T-cell (primary cell): Measurements from ENCODE around the gene SRSF3. TPM values are rescaled to one million over a fixed set of nuclear protein-coding genes. Genes with fewer than 3 reads are reported as not detected.
A peak's percentile ranks its signal among the peaks of the same experiment; 100 is the strongest.
"Not testable (repeated sequence)": the region's sequence is repeated elsewhere in the genome, so short reads cannot be mapped to it uniquely, and the experiment has no call there.

Experiments
- ATAC-seq, 4 experiments: fragments of 200-7000 bp in 3 of 4; fragments of 150-1000 bp in 1 of 4; cut with Tn5 transposase; replicated peaks in 1 of 4; 1 replicate in 3 of 4; 2 replicates in 1 of 4; pipeline ENCODE4 v1.10.0; 2021; ENCODE audit warnings: moderate library complexity in 3 of 4, mild to moderate bottlenecking in 2 of 4, moderate number of reproducible peaks in 1 of 4
- CTCF ChIA-PET, 2 donors: fragments of 300-600 bp; sonication (Branson Sonifier 250); formaldehyde crosslinking; loops; one replicate each; lab custom pipeline; 2022; ENCODE audit warnings: antibody characterized with exemption in 2 of 2; lab: Charles Lee
- POLR2A ChIA-PET, 2 donors: fragments of 300-600 bp; sonication (Branson Sonifier 250); formaldehyde crosslinking; loops; one replicate each; lab custom pipeline; 2022; ENCODE audit warnings: antibody characterized with exemption in 2 of 2; lab: Charles Lee
- DNase-seq, 35 experiments: peaks; one replicate each; pipeline versions ENCODE4 v3.0.0 to v3.0.0-alpha.2; 2013 to 2023
- H3K27ac ChIP-seq: one replicate; pipeline ENCODE4 v1.5.1; 2013; ENCODE audit warnings: low read length
- H3K27me3 ChIP-seq, 2 experiments: replicated peaks in 1 of 2; 1 replicate in 1 of 2; 2 replicates in 1 of 2; pipeline versions ENCODE4 v1.6.1 to v1.7.0; 2013; ENCODE audit warnings: low read length in 1 of 2, mixed read lengths in 1 of 2; ENCODE audit not compliant: control insufficient read depth in 2 of 2, insufficient read depth in 2 of 2; ENCODE audit errors: extremely low read depth in 1 of 2
- H3K36me3 ChIP-seq, 2 donors: 1 replicate in 1 of 2; 2 replicates in 1 of 2; pipeline versions ENCODE4 v1.6.1 to v1.7.0; 2013; ENCODE audit warnings: low read length in 1 of 2; ENCODE audit not compliant: control insufficient read depth in 2 of 2, insufficient read depth in 1 of 2; ENCODE audit errors: extremely low read depth in 1 of 2
- H3K4me1 ChIP-seq, 2 experiments: 1 replicate in 1 of 2; 2 replicates in 1 of 2; pipeline versions ENCODE4 v1.6.1 to v1.7.0; 2013; ENCODE audit warnings: low read length in 2 of 2, mixed read lengths in 1 of 2; ENCODE audit not compliant: insufficient read depth in 2 of 2, control insufficient read depth in 1 of 2; ENCODE audit errors: extremely low read depth in 1 of 2
- H3K4me3 ChIP-seq, 2 donors: 1 replicate in 1 of 2; 2 replicates in 1 of 2; pipeline versions ENCODE4 v1.5.1 to v1.7.0; 2013; ENCODE audit warnings: mild to moderate bottlenecking in 2 of 2, low read length in 1 of 2, moderate library complexity in 1 of 2; ENCODE audit not compliant: control insufficient read depth in 1 of 2; ENCODE audit errors: extremely low read depth in 1 of 2
- H3K9me3 ChIP-seq: 2 replicates; pipeline ENCODE4 v1.7.0; 2013
- H3K27ac Mint-ChIP-seq, 2 donors: one replicate each; pipeline ENCODE4 v1.8.0; 2020 to 2021; ENCODE audit warnings: mild to moderate bottlenecking in 2 of 2, mixed read lengths in 2 of 2
- H3K27me3 Mint-ChIP-seq, 2 donors: one replicate each; pipeline ENCODE4 v1.8.0; 2021 to 2022; ENCODE audit warnings: mixed read lengths in 2 of 2
- H3K36me3 Mint-ChIP-seq: one replicate; pipeline ENCODE4 v1.8.0; 2021; ENCODE audit warnings: mixed read lengths
- H3K4me1 Mint-ChIP-seq, 3 donors: one replicate each; pipeline ENCODE4 v1.8.0; 2020 to 2022; ENCODE audit warnings: mixed read lengths in 3 of 3, mild to moderate bottlenecking in 1 of 3
- H3K4me3 Mint-ChIP-seq, 3 donors: one replicate each; pipeline ENCODE4 v1.8.0; 2020 to 2022; ENCODE audit warnings: mild to moderate bottlenecking in 3 of 3, mixed read lengths in 3 of 3, moderate library complexity in 3 of 3
- H3K9me3 Mint-ChIP-seq, 3 donors: one replicate each; pipeline ENCODE4 v1.8.0; 2020 to 2022; ENCODE audit warnings: mixed read lengths in 3 of 3
- WGBS: methylation state at CpG from one replicate; pipeline ENCODE4 v1.1.5; 2013; ENCODE audit warnings: missing lambda C conversion rate; ENCODE audit not compliant: insufficient coverage; 5-methylcytosine and 5-hydroxymethylcytosine counted together
- total RNA-seq, 35 experiments: library from RNA in 6 of 35; stranded (reverse) in 6 of 35; fragments of 120-200 nt in 1 of 35; gene quantifications; one replicate each; pipeline versions ENCODE4 v1.2.1 to v1.2.4 and lab custom pipeline; 2013 to 2026

SRSF3 gene
- total RNA-seq, 5 donors from 2014 or later (not counting 1 experiment from before 2014, with no cell fraction given) = 322 to 546 (median 332) TPM

- Histone ChIP-seq H3K27me3 (no peaks in the 10 kb centered on the region), H3K36me3 (no peaks in the 10 kb centered on the region), H3K4me1 (no peaks in the 10 kb centered on the region), H3K27ac (no peak overlapping the region), H3K9me3 (no peaks in the 10 kb centered on the region), H3K4me3 (no peak overlapping the region)
- peaks cover 6 to 12% (median 7%) of the 10 kb centered on the region in 3 donors for H3K4me1 Mint-ChIP-seq
- 80% methylated on average over 3 of the region's 8 CpGs for WGBS
- no peak for ATAC-seq
- no peak overlapping the region for H3K4me3 Mint-ChIP-seq
- no peak overlapping the region for H3K27ac Mint-ChIP-seq
- no peaks in the 10 kb centered on the region for H3K27me3 Mint-ChIP-seq
- ChIA-PET POLR2A (interaction anchor here in 1 of 2 donors (0.9 kb wide), 1 partner anchor 13 kb away, joined by 5 read pairs; no protein-coding TSS in a partner anchor), CTCF (interaction anchor here (0.6 to 1.6 kb wide), 8 partner anchors 16 to 1107 kb away, joined by 3 to 10 read pairs (median 4); no protein-coding TSS in a partner anchor)
- H3K36me3 Mint-ChIP-seq = no peaks in the 10 kb centered on the region
- H3K9me3 Mint-ChIP-seq = no peaks in the 10 kb centered on the region
- no peak for DNase-seq
Measured at GRCh38 chr6:36580184-36580526, 14.0 kb upstream of the SRSF3 start.

DNA sequence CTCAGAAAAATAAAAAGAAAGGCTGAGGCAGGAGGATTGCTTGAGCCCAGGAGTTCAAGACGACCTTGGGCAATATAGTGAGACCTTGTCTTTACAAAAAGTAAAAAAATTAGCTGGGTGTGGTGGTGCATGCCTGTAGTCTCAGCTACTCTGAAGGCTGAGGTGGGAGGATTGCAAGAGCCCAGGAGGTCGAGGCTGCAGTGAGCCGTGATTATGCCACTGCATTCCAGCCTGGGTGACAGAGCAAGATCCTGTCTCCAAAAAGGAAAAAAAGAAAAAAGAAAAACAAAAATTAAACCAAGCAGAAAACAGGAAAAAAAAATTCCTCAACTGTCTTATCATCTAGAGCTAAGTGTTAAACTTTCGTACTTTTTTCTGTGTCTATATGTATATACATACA, 12.4 kb upstream of the SRSF3 start:
- no peak for ATAC-seq
- Histone ChIP-seq H3K9me3 (no peaks in the 10 kb centered on the region), H3K36me3 (no peaks in the 10 kb centered on the region), H3K4me3 (no peak overlapping the region), H3K27me3 (no peaks in the 10 kb centered on the region), H3K4me1 (no peaks in the 10 kb centered on the region), H3K27ac (no peak overlapping the region)
- CTCF ChIA-PET = interaction anchor here in 1 of 2 donors (0.5 to 1.0 kb wide), 3 partner anchors 60 to 812 kb away, joined by 3 to 13 read pairs (median 3); no protein-coding TSS in a partner anchor
- H3K27me3 Mint-ChIP-seq = no peaks in the 10 kb centered on the region
- no CpG with 5 or more reads among the region's 4 CpGs for WGBS
- no peak overlapping the region for H3K27ac Mint-ChIP-seq
- DNase-seq = no peak
- POLR2A ChIA-PET = interaction anchor here in 1 of 2 donors (0.8 kb wide), 1 partner anchor 136 kb away, joined by 4 read pairs; no protein-coding TSS in a partner anchor
- no peaks in the 10 kb centered on the region for H3K36me3 Mint-ChIP-seq
- no peaks in the 10 kb centered on the region for H3K9me3 Mint-ChIP-seq
- H3K4me3 Mint-ChIP-seq = no peak overlapping the region
- peaks cover 6 to 12% (median 7%) of the 10 kb centered on the region in 3 donors for H3K4me1 Mint-ChIP-seq

DNA sequence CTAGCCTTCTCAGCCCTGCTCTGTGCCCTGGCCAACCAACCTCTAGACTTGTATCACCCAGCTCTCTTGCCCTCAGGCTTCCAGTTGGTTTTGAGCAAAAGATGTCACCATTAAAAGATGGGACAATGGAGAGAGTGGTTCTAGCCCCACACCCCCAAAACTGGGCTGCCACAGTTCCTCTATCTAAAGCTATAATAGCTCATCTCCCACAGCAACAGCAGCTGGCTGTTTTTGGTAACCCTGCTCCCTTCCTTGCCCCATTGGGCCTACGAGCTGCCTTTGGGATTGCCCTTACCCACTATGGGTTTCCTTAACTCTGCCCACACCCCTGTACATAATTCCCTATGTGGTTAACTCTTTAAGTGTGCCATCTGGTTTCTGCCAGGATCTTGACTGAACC, 7.6 kb upstream of the SRSF3 start:
- DNase-seq (no peak), ATAC-seq (no peak)
- Mint-ChIP-seq H3K36me3 (no peaks in the 10 kb centered on the region), H3K27ac (no peak overlapping the region), H3K4me3 (no peak overlapping the region), H3K4me1 (peaks cover 0 to 5% (median under 1%) of the 10 kb centered on the region in 3 donors), H3K9me3 (no peaks in the 10 kb centered on the region), H3K27me3 (no peaks in the 10 kb centered on the region)
- H3K9me3 ChIP-seq = no peaks in the 10 kb centered on the region
- ChIA-PET POLR2A (no interaction called here), CTCF (interaction anchor here in 1 of 2 donors (0.8 kb wide), 1 partner anchor 11 kb away, joined by 3 read pairs; no protein-coding TSS in a partner anchor)
- no peak overlapping the region for H3K4me3 ChIP-seq
- H3K27ac ChIP-seq = no peak overlapping the region
- no peaks in the 10 kb centered on the region for H3K27me3 ChIP-seq
- peaks cover 0 to 2% of the 10 kb centered on the region in 2 experiments for H3K4me1 ChIP-seq
- H3K36me3 ChIP-seq = no peaks in the 10 kb centered on the region
- WGBS = no CpG with 5 or more reads among the region's 1 CpG

GRCh38 chr6:36589025-36589400, 5.1 kb upstream of the SRSF3 start:
- H3K27ac Mint-ChIP-seq, POLR2A ChIA-PET, H3K9me3 ChIP-seq, DNase-seq, H3K9me3 Mint-ChIP-seq, H3K27me3 ChIP-seq, ATAC-seq, H3K27me3 Mint-ChIP-seq, H3K36me3 ChIP-seq, H3K36me3 Mint-ChIP-seq, H3K27ac ChIP-seq, CTCF ChIA-PET, H3K4me3 ChIP-seq, H3K4me3 Mint-ChIP-seq: not testable (repeated sequence)
- WGBS = no CpG with 5 or more reads among the region's 9 CpGs
- H3K4me1 ChIP-seq = peaks cover 4 to 25% of the 10 kb centered on the region in 2 experiments
- H3K4me1 Mint-ChIP-seq = peaks cover 12 to 22% (median 15%) of the 10 kb centered on the region in 3 donors

GRCh38 chr6:36590237-36590636, 3.9 kb upstream of the SRSF3 start:
- Histone ChIP-seq H3K4me1 (peaks cover 4 to 25% of the 10 kb centered on the region in 2 experiments), H3K36me3 (peaks cover 0 to under 1% of the 10 kb centered on the region in 2 donors), H3K9me3 (no peaks in the 10 kb centered on the region), H3K4me3 (no peak overlapping the region), H3K27me3 (no peaks in the 10 kb centered on the region), H3K27ac (no peak overlapping the region)
- no peaks in the 10 kb centered on the region for H3K27me3 Mint-ChIP-seq
- H3K9me3 Mint-ChIP-seq = no peaks in the 10 kb centered on the region
- peaks cover 12 to 23% (median 19%) of the 10 kb centered on the region in 3 donors for H3K4me1 Mint-ChIP-seq
- DNase-seq (no peak), ATAC-seq (no peak)
- peaks cover 5% of the 10 kb centered on the region for H3K36me3 Mint-ChIP-seq
- no peak overlapping the region for H3K4me3 Mint-ChIP-seq
- H3K27ac Mint-ChIP-seq = no peak overlapping the region
- POLR2A ChIA-PET = interaction anchor here in 1 of 2 donors (0.6 to 0.7 kb wide), 2 partner anchors 12 to 267 kb away, joined by 3 to 5 read pairs; no protein-coding TSS in a partner anchor
- no CpG with 5 or more reads among the region's 1 CpG for WGBS
- CTCF ChIA-PET = no interaction called here

- no CpG with 5 or more reads among the region's 12 CpGs for WGBS
- ATAC-seq = no peak
- POLR2A ChIA-PET = interaction anchor here (0.5 to 0.6 kb wide), 4 partner anchors 33 to 54 kb away, joined by 3 to 7 read pairs (median 4); no protein-coding TSS in a partner anchor
- Histone ChIP-seq H3K27me3 (no peaks in the 10 kb centered on the region), H3K4me3 (no peak overlapping the region), H3K4me1 (peaks cover 10 to 32% of the 10 kb centered on the region in 2 experiments), H3K27ac (peak overlapping the region; percentile 52), H3K36me3 (peaks cover 5 to 13% of the 10 kb centered on the region in 2 donors), H3K9me3 (no peaks in the 10 kb centered on the region)
- CTCF ChIA-PET = interaction anchor here in 1 of 2 donors (0.6 to 1.4 kb wide), 3 partner anchors 11 to 152 kb away, joined by 3 to 7 read pairs (median 4); no protein-coding TSS in a partner anchor
- H3K27ac Mint-ChIP-seq = peak overlapping the region; percentile 96 to 98
- DNase-seq = peak in 6 of 35 experiments; percentile 13 to 47 (median 26)
- H3K4me1 Mint-ChIP-seq = peaks cover 18 to 31% (median 30%) of the 10 kb centered on the region in 3 donors
- H3K27me3 Mint-ChIP-seq = no peaks in the 10 kb centered on the region
- no peaks in the 10 kb centered on the region for H3K9me3 Mint-ChIP-seq
- H3K36me3 Mint-ChIP-seq = peaks cover 22% of the 10 kb centered on the region
- peak overlapping the region; percentile 58 to 73 (median 66) for H3K4me3 Mint-ChIP-seq
Measured at GRCh38 chr6:36592221-36592655, 1.9 kb upstream of the SRSF3 start.
